Muscle layer of colon (tissue), 2 donors: ENCODE measurements around the gene NAT14.
"Not testable (repeated sequence)": the region's sequence is repeated elsewhere in the genome, so short reads cannot be mapped to it uniquely, and the experiment has no call there.

Experiments
- H3K27ac ChIP-seq: one replicate; pipeline ENCODE4 v1.7.0; 2013; ENCODE audit warnings: low read depth, mild to moderate bottlenecking, low read length, moderate library complexity
- H3K27me3 ChIP-seq, 2 donors: one replicate each; pipeline ENCODE4 v1.7.0; 2013; ENCODE audit warnings: low read length in 2 of 2, mild to moderate bottlenecking in 2 of 2; ENCODE audit not compliant: insufficient read depth in 2 of 2, control insufficient read depth in 1 of 2
- H3K36me3 ChIP-seq: one replicate; pipeline ENCODE4 v1.7.0; 2013; ENCODE audit warnings: mild to moderate bottlenecking, low read length; ENCODE audit not compliant: insufficient read depth
- H3K4me1 ChIP-seq: one replicate; pipeline ENCODE4 v1.7.0; 2013; ENCODE audit warnings: mild to moderate bottlenecking, low read length; ENCODE audit not compliant: insufficient read depth
- H3K4me3 ChIP-seq, 2 donors: one replicate each; pipeline ENCODE4 v1.7.0; 2013; ENCODE audit warnings: low read length in 2 of 2, low read depth in 1 of 2, mild to moderate bottlenecking in 1 of 2, moderate library complexity in 1 of 2
- H3K9ac ChIP-seq: one replicate; pipeline ENCODE4 v1.7.0; 2013; ENCODE audit warnings: low read length
- H3K9me3 ChIP-seq: one replicate; pipeline ENCODE4 v1.7.0; 2013; ENCODE audit warnings: mild to moderate bottlenecking, low read length
- donor health status: abdominal sarcoma.
- donor health status: Adenocarcinoma of cecum.

NAT14 gene

DNA sequence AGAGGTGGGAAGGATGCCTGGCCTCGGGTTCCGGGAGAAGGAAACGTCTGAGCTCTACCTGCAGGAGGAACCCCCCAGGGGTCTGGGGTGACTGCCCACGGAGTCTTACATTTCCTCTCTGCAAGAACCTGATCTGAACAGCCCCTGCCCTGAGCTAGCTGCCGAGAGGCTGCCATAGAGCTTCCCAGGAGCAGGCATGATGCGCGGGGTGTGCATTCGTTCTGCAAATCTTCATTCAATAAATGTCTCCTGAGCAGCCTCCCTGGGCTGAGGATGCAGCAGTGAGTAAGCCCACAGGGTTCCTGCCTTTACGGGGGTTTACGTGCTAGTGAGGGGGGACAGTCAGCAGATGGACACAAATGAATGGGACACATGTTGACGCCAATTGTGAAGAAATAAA lies 40.3 kb upstream of the NAT14 start:
- H3K9me3 ChIP-seq: no peaks in the 10 kb centered on the region
- H3K4me1 ChIP-seq: no peaks in the 10 kb centered on the region

DNA sequence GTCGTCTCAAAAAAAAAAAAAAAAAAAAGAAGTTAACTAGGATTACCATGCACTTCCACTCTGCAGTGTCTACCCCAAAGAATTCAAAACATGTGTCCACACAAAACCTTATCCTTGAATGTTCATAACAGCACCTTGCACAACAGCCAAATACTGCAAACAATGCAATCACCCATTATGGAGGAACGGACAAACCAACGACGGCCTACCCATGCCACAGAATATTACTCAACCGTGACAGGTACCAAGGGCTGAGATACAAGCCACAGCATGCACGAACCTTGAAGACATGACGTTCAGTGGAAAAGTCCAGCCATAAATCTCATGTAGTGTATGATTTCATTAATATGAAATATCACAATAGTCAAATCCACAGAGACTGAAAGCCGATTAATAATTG lies 38.9 kb upstream of the NAT14 start:
- H3K27ac ChIP-seq: no peak overlapping the region

More for the DNA sequence above, 40.3 kb upstream of the NAT14 start:
- H3K36me3 ChIP-seq: no peaks in the 10 kb centered on the region
- H3K27me3 ChIP-seq: peaks cover 46 to 67% of the 10 kb centered on the region in 2 donors
- no peak overlapping the region for H3K4me3 ChIP-seq
- no peak overlapping the region for H3K27ac ChIP-seq
- no peak overlapping the region for H3K9ac ChIP-seq

DNA sequence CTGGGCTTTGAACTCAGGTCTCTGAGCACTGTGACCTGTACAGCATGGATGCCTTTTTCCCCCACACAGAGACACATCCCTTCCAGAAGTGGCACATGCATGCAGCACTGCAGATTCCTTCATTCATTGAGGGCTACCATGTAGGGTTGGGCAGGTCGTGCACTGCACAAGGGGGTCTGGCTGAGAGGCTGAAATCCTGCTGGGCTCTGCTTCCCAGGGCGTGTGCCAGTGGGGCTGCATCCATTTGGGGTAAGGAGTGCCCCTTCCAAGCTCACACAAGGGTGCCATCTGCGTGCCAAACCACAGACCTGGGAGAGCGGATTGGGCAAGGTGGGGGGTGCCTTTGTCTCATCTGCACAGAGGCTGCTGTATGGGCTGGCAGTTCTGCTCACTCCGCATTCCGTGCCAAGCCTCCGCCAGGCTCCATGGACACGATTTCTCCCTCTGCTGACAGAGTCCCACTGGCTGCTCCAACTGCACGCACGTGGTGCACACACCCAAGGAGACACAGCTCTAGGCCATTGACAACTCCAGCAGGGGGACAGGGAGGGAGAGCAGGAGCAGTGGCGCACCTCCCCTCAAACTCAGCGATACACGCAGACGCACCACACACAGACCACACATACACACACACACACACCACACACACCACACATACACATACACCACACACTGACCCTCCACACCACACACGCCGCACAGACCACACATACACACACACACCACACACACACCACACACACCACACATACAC lies 37.4 kb upstream of the NAT14 start:
- Histone ChIP-seq H3K4me3 (no peak overlapping the region), H3K9ac (no peak overlapping the region), H3K9me3 (no peaks in the 10 kb centered on the region), H3K4me1 (peaks cover 6% of the 10 kb centered on the region), H3K27me3 (peaks cover 47 to 68% of the 10 kb centered on the region in 2 donors), H3K36me3 (no peaks in the 10 kb centered on the region), H3K27ac (no peak overlapping the region)

More for the DNA sequence above, 38.9 kb upstream of the NAT14 start:
- Histone ChIP-seq H3K27me3 (peaks cover 47 to 67% of the 10 kb centered on the region in 2 donors), H3K4me1 (no peaks in the 10 kb centered on the region), H3K9me3 (no peaks in the 10 kb centered on the region), H3K9ac (no peak overlapping the region), H3K4me3 (no peak overlapping the region), H3K36me3 (no peaks in the 10 kb centered on the region)

DNA sequence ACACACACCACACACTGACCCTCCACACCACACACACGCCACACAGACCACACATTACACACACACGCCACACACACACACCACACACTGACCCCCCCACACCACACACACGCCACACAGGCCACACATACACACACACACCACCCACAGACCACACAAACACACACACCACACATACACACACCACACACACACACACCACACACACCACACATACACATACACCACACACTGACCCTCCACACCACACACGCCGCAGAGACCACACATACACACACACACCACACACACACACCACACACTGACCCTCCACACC lies 36.9 kb upstream of the NAT14 start:
- H3K36me3 ChIP-seq, H3K4me1 ChIP-seq, H3K9ac ChIP-seq, H3K9me3 ChIP-seq, H3K27ac ChIP-seq, H3K4me3 ChIP-seq: not testable (repeated sequence)
- peaks cover 47 to 68% of the 10 kb centered on the region in 2 donors for H3K27me3 ChIP-seq

DNA sequence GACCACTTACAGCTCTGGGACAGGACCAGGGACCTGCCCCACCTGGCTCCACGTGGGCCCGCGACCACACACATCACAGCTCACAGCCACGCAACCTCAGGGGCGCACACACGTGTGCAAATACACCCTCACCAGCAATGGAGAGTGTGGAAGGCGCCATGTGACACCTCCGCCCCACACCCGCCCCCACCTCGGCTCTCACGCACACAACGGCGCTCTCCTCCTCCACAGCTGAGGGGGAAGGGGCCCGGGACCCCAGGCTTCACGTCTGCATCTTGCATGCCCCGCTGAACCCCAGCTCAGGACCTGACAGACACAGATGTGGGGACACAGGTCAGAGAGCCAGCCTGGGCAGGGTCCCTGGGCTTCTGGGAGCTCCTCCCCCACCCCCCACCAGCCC lies 35.5 kb upstream of the NAT14 start:
- H3K4me1 ChIP-seq: peaks cover 6% of the 10 kb centered on the region
- H3K4me3 ChIP-seq: no peak overlapping the region
- peaks cover 4% of the 10 kb centered on the region for H3K36me3 ChIP-seq
- no peaks in the 10 kb centered on the region for H3K9me3 ChIP-seq
- H3K27ac ChIP-seq: no peak overlapping the region
- no peak overlapping the region for H3K9ac ChIP-seq
- peaks cover 41 to 55% of the 10 kb centered on the region in 2 donors for H3K27me3 ChIP-seq

DNA sequence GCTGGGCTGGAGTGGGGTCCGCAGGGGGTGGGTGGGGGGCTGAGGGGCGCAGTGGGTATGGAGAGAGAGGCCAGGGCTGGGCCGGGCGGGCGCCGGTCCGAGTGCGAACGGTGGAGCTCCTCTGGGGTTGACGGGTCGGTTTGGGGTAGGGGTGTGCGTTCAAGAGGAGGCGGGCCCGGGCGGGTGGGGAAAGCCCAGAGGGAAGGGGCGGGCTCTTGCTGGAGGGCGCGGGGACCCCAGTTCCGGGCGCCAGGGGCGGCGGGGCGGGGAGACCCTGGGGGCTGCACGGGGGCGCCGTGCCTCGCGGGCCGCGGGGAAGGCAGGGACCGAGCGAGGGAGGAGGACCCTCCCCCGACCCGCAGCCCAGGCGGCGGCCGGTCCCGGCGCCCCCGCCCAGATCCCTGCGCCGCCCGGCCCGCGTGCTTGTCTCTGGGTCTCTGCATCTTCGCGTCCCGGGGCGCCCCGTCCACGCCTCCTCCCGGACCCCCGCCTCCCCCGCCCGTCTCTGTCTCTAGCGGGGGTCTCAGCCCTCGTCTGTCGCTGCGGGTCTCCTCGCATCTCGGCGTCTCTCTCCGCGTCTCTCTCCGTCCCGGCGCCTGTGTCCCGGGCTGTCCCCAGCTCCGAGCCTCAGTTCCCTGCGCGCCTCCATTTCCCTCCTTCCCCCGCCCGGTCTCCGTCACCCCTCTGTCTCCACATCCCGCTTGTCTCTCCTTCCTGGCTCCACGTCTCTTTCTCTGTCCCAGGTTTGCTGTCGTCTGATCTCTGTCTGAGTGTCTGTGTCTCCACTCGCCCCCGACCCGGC lies 33.6 kb upstream of the NAT14 start:
- peak overlapping the region in 1 of 2 donors; percentile 7 for H3K4me3 ChIP-seq
- H3K27me3 ChIP-seq: peaks cover 37 to 45% of the 10 kb centered on the region in 2 donors
- peaks cover 6% of the 10 kb centered on the region for H3K4me1 ChIP-seq
- H3K9ac ChIP-seq: no peak overlapping the region
- H3K27ac ChIP-seq: no peak overlapping the region
- no peaks in the 10 kb centered on the region for H3K9me3 ChIP-seq
- H3K36me3 ChIP-seq: peaks cover 10% of the 10 kb centered on the region

DNA sequence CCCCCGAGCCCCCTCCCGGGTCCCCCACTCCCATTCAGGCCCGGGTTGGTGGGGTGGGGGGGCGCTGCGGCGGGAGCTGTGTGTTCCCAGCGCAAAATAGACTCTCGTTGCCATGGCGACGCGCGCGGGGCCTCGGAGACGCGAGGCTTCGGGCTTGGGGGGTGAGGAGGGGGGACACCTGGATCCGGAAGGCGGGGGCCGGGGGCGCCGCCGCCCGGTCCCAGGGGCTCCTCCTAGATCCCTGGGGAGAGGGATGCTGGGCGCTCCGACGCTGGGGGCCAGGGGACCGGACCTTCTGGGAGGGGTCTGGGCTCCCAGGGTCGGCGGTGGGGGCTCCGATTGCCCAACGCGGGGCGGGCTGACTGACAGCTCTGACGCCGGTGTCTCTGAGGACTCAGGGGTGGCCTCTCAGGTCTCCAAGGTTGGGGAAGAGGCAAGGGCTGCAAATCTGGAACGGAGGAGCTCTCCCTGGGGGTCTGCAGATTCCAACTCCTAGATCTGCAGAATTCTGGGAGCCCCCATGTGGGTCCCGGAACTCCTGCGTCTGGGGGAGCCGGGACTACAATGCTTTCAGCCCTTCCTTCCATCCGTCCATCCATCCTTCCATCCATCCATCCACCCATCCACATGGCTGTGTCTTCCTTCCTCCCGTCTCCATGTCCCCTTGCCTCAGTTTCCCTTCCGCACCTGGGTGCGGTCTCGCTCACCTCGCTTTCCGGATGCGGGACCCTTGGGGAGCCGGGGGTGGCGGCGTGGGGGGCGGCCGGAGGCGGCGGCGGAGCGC lies 32.8 kb upstream of the NAT14 start:
- Histone ChIP-seq H3K27me3 (peaks cover 37 to 45% of the 10 kb centered on the region in 2 donors), H3K9ac (no peak overlapping the region), H3K27ac (no peak overlapping the region), H3K4me1 (peaks cover 6% of the 10 kb centered on the region), H3K9me3 (no peaks in the 10 kb centered on the region), H3K4me3 (no peak overlapping the region), H3K36me3 (peaks cover 10% of the 10 kb centered on the region)

DNA sequence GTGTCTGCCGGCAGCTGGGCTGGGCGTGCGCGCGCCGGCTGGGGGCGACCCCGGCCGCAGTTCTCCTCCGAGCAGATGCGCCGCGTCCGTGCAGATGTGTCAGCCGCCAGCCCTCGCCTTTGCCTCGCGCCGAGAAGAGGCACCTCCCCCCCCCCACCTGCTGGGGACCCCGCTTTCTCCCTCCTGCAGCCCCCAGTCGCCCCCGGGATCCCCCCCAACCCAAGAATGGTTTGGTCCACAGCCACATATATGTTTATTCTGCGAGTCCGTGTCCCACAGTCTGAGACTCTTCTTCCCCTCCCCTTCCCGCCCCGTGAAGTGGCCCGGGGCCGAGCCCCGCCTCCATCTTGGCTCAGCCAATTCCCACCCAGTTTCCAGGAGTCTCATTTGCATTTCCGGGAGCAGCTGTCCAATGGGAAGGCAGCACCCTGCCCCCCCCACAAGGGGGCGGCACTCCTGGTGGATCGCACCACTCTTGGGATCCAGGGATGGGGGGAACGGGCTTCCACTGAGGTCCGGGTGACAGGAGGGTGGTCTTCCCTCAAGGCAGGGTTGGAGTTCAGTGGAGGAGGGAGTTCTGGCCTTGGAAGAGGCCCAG lies 32.1 kb upstream of the NAT14 start:
- no peak overlapping the region for H3K4me3 ChIP-seq
- no peaks in the 10 kb centered on the region for H3K9me3 ChIP-seq
- H3K9ac ChIP-seq: no peak overlapping the region
- H3K36me3 ChIP-seq: peaks cover 10% of the 10 kb centered on the region
- H3K4me1 ChIP-seq: peaks cover 6% of the 10 kb centered on the region
- H3K27ac ChIP-seq: no peak overlapping the region
- H3K27me3 ChIP-seq: peaks cover 37 to 40% of the 10 kb centered on the region in 2 donors

DNA sequence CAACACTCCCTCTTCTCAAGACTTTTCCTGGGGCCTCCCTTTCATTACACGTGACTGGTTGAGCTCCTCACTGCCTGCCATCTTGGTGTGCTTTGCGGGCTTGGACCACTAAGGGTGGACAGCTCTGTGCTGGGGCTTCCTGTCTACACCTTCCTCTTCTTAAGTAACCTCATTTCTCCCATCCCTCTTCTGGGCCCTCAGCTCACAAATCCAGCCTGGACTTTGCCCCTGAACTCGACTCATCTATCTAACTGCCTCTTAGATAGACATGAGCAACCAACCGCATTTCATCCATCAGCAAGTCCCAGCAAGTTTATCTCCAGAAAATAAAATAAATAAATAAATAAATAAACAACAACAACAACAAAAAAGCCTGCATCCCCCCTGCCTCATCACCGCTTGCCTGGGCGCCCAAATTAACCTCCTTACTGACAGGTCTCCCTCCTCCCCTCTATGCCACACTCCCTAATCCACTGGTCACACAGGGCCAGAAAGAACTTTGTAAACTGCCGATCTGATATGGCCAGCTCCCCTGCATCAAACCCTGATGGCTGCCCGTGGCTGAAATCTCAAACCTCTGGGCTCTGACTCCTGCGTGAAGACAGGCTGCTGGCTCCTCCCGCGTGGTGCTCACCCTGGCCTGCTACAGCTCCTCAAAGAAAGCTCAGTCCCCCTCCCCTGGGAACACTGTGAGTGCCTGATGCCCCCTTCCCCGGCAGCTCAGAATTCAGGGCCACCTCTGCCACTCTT lies 31.3 kb upstream of the NAT14 start:
- Histone ChIP-seq H3K27ac (no peak overlapping the region), H3K36me3 (peaks cover 10% of the 10 kb centered on the region), H3K4me3 (no peak overlapping the region), H3K27me3 (peaks cover 30 to 40% of the 10 kb centered on the region in 2 donors), H3K9ac (no peak overlapping the region), H3K9me3 (no peaks in the 10 kb centered on the region), H3K4me1 (peaks cover 6% of the 10 kb centered on the region)

DNA sequence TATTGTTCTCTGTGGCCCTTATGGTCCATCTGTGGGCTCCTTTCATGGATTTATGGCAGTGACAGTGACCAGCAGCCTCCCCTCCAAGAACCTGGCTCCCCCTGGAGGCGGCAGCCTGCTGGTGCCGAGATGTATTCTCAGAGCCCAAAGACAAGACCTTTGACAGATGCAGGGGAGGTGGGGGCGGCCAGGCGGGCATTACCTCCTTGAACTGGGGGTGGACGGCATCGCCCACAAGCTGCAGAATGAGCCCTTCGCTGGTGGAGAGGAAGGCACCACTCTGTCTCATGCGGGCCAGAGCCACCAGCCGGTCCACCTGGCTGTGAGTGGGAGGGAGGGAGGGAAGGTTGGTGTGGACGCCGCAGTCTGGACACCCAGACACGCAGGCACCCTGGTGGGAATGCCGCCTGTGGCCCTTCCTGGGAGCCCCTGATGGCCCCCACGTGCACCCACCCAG lies 30.2 kb upstream of the NAT14 start:
- Histone ChIP-seq H3K27ac (no peak overlapping the region), H3K4me1 (peaks cover 11% of the 10 kb centered on the region), H3K36me3 (peaks cover 10% of the 10 kb centered on the region), H3K9me3 (no peaks in the 10 kb centered on the region), H3K9ac (no peak overlapping the region), H3K4me3 (no peak overlapping the region), H3K27me3 (peaks cover 19 to 28% of the 10 kb centered on the region in 2 donors)
